Esophagus squamous epithelium (tissue), 4 donors: Measurements from ENCODE around the gene TTC6.

Experiments
- CTCF ChIP-seq, 6 experiments: fragments of 450-650 bp in 4 of 6; fragments of 200-600 bp in 2 of 6; sonication (generic) in 2 of 6; IDR thresholded peaks; one replicate each; pipeline ENCODE4 v1.5.1; 2016 to 2019; ENCODE audit warnings: antibody characterized with exemption in 6 of 6, mild to moderate bottlenecking in 4 of 6, moderate library complexity in 4 of 6
- POLR2A ChIP-seq, 4 donors: fragments of 450-650 bp; IDR thresholded peaks; one replicate each; pipeline ENCODE4 v1.6.1; 2017; ENCODE audit warnings: antibody characterized with exemption in 4 of 4, mild to moderate bottlenecking in 4 of 4, moderate library complexity in 3 of 4

- TF ChIP-seq CTCF (IDR thresholded peaks at IDR 0.05): no peak
- no peak for TF ChIP-seq POLR2A (IDR thresholded peaks at IDR 0.05)
These were observed 8.3 kb downstream of the TTC6 start for GRCh38 chr14:37603688-37604251.
